ENCODE data around the gene RCOR2. TPM values are rescaled to one million over a fixed set of nuclear protein-coding genes. Genes with fewer than 3 reads are reported as not detected.
"Not testable (repeated sequence)": the region's sequence is repeated elsewhere in the genome, so short reads cannot be mapped to it uniquely, and the experiment has no call there.

RCOR2 gene
- total RNA-seq, 1 donor from 2014 or later: 0.16 TPM

DNA sequence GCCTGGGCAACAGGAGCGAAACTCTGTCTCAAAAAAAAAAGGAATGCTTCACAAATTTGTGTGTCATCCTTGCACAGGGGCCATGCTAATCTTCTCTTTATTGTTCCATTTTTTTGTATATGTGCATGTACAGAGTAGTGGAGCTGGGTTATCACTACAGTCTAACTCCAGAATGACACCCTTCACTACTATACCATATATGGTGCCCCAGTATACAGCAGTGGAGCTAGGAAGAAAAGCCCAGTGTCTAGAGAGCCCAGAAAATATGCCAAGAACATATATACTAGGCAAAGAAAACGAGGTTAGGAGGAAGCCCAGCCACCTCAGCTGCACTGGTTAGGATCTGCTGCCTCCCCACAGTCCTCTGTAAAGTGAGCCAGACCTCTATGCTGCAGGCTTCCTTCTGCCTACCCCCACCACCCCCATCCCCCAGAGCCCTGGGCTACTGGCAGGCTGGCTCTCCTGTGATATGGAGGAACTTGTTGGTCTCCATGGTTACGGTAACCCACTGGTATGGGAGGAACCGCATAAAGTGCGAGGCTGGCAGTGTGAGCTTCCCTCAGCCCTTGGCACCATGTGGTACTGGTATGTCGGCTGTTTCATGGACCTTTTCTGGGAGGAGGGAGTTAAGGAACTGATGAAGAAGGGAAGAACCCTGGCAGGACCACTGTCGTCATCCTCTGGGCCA is 34.3 kb downstream of the RCOR2 start:
- intact Hi-C loops (cut with micrococcal nuclease): no loop called here

DNA sequence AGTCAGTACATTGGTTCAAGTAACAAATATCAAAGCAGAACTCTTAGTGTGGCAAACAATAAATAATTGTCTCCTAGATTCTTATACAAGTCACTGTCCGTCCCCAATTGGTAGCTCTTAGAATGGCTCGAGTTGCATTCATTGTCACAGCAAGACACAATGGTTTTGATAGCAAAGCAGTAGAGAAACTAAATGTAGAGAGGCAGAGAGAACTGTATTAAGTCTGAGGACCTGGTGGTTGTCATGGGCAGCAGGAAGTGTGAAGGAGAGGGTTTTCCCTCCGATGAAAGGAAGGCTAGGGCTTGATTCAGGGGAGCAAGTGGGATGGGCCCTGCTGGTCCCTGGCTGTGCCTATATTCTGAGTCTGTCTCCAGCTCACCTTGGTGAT is 36.6 kb downstream of the RCOR2 start:
- intact Hi-C loops (cut with micrococcal nuclease): loop anchor here (1.0 kb wide), 1 partner anchor 14 kb away; no protein-coding TSS in a partner anchor

DNA sequence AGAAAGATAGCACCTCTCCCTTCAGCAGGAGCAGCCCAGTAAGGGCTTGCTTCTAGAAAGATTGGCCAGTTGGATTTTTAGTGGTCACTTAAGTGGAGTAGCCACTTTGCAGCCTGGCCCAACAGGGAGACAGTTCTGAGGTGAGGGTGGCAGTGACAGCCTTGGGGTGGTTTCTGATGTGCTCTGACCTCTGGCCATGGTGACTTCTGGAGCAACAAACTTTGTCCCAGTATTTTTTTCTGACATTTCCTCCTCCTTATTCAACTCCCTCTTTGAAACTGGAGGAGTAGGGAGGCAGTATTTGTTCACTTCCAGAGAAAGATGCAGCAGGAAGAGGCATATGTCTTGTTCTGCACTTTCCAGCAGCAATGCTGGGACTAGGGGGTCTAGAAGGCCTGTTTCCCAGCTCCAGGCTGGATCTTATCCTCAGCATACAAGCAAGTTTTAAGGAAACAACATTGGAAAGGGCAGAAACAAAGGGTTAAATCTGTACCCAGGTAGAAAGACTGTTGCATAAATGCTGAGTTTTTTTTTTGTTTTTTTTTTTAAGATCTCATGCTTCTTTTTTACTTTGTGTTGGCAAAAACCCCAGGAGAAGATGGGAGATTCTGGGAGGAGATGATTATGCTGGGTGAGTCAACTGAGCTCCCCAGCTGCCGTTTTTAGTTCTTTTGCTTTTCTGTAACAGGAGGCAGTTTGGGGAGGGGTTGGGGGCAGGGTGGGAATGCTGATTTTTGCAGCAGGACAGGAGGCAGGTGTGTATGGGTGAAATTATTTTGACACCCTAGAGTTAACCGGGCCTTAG is 37.2 kb downstream of the RCOR2 start:
- intact Hi-C loops (cut with micrococcal nuclease): loop anchor here (1.0 kb wide), 1 partner anchor 13 kb away; no protein-coding TSS in a partner anchor

DNA sequence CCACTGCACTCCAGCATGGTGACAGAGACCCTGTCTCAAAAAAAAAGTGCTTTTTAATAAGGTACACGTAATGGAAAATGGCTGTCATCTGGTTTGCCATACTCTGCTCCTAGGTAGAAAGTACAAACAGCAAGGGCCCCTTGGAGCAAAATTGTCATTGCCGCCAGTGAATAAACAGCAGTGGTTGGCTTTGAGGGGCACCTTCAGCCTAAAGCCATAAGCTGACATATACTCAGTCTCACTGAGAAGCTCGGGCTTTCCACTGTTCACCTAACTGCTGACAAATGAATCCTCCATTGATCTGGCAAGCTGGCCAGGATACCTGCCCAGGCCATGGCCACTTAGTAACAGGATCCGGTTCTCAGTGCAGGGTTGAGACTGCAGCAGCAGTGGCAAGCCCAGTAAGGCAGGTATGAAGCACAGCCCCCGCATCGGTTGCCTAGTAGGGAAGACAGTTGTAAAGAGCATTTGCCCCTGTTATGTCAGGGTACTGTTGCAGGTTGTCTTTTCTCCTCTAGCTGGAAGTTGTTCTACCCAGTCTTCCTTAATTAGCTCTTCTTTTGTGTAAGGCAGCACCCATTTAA is 39.2 kb downstream of the RCOR2 start:
- intact Hi-C loops (cut with micrococcal nuclease): no loop called here

DNA sequence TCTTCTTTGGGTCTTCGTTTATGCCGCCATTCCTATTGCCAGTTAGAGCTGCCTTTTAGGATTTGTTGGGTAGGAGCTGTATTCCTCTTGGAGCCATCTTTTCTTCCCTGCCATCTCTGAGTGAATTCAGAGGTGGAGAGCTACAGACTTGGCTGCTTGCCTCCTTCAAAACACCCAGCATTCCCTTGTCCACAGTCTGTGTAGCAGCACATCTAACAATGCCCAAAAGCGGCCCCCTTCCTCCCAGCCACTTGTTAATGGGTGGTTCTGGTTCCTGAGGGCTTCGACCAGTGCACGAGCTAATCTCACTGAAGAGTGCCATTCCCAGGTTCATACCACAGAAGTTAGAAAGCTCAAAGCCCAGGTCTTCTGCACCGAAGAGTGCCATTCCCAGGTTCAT is 40.3 kb downstream of the RCOR2 start:
- intact Hi-C loops (cut with micrococcal nuclease): no loop called here

DNA sequence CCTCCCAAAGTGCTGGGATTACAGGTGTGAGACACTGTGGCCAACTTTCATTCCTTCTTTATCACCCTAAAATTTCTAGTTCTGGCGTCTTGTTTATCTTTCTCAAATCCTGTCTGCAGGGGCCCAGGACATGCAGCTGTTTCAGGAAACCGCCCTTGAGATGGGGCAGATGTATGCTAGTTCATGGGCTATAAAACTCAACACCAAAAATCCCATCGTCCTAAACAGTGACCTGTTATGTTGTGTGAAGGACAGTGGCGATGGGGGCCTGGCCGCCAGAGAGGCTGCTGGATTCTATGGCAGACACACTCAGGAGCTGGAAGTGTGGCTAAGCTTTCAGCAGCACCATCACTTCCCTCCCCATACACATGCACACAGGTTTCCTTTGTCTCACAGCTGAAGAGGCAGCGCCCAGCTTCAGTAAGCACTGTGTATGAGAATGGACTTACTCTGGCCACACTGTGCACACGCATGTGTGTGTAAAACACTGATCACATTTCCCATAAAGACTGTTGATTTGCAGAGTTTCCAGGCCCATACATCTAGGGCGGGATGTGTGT is 41.4 kb downstream of the RCOR2 start:
- intact Hi-C loops (cut with micrococcal nuclease): no loop called here

DNA sequence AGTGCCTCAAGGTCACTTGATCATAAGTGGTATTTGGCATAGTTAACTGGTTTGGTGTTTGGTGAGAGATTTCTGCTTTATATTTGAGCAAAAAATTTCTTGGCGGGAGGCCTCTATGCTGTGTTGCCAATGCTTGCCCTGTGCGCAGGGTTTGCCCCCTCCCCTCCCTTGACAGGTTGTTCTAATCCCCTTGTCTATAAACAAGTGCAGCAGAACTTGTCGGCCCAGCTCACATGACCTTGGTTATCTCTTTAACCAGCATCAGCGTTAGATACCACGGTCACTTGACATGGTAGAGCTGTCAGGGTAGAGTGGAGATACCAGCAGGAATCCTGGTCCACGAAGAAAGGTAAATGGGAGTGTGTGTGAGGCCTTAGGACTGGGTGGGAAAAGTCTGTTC is 42.5 kb downstream of the RCOR2 start:
- intact Hi-C loops (cut with micrococcal nuclease): no loop called here

DNA sequence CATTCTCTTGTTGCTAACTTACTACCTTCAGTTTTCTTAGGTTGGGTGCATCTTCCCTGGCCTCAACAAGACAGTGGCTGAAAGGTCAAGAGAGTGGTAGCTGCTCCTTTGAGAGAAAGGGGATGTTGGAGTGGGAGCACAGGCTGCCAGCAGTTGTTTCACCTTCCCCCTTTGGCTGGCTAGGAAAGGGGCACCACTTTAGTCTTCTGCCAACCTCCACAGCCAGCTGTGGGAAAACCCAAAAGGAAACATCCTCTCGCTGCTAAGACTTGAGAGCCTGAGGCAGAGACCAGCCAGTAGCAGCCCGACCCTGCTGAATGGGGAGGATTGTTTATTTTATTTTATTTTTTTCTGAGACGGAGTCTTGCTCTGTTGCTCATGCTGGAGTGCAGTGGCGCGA is 43.7 kb downstream of the RCOR2 start:
- intact Hi-C loops (cut with micrococcal nuclease): loop anchor here (2.0 kb wide), 1 partner anchor 13 kb away; no protein-coding TSS in a partner anchor

DNA sequence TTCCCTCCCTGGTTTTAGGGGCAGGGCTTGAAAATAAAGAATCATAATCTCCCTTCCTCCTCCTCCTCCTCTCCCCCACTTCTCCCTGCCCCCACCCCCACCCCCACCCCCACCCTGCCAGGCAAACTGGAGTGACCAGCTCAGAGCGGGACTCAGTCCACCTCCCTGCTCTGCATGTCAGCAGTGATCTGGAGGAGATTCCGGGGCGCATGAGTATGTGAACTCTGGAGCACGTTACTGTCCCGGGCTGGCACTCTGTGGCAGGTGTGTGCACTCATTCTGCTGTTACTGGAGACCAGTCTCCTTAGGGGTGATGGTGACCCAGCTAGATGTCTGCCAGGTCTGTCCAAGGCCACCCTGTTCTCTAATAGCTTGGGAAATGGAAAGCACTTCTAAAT is 44.2 kb downstream of the RCOR2 start:
- intact Hi-C loops (cut with micrococcal nuclease): loop anchor here (2.0 kb wide), 1 partner anchor 14 kb away; no protein-coding TSS in a partner anchor

DNA sequence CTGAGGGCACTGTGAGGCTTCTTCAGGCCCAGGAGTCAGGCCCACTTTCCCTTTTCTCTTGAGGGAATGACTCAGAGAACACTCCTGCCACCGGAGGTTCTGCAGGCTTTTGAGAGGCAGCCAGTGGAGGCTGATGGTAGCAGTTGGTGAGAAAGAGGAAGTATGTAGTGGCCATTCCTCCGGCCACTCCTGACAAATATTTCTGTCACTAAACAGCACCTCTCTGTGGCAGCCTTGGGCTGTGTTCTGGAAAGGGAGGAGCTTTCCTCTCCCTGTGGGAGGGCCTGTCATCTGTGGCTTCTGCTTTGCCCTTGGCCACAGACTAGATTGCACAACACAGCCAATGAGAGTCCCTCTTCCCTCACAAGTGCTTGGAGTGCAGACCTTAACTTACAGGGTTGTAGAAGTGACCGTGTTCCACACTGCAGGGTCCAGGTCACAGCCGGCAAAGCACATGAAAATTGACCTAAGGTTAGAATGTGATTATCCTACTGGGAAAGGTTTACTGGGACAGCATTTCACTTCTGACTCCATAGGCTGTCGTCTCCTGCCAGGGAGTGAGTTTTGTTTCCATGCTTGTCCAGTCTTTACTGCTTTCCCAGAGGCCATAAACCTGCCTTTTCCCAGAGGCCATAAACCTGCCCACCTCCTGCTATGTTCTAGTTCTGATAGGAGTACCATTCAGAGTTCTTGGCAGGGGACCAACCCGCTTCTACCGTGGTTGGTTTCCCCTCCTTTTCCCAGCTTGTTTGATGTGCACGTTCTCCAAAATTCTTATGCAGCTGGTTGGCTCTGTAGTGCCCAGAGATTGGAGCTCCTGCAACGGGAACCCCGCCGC is 44.8 kb downstream of the RCOR2 start:
- intact Hi-C loops (cut with micrococcal nuclease): loop anchor here (2.0 kb wide), 1 partner anchor 15 kb away; no protein-coding TSS in a partner anchor

DNA sequence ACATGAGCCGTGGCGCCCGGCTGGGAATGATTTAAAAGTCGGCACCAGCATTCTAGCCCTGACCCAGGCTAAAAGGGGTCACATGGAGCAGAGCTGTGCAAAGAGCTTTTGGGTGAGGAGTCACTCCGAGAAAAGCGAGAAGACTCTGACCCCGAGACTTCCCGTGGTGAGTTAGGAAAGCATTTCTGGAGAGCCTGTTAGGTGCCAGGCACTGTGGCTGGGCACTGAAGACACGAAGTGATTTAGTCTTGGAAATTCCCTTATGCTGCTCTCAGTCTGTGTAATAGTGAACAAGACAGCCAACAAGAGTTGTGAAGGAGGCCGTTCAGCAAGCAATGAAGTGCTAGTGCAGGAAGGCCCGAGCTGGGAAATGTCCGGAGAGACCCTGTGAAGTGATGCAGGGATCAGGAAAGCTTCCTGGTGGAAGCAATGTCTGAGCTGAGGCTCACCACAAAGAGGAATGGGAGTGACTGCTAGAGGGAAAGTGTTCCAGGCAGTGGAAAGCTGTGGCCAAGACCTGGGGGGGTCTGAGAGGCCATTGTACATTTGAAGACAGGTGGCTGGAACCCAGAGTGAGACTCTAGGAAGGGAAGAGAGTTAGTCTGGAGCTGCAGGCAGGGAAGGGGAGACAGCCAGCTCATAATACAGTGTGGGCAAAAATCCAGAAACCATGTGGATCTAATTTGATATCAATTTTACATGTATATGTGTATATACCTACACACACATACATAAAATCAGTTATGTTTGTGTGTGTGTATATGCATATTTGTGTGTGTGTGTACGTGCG is 46.4 kb downstream of the RCOR2 start:
- intact Hi-C loops (cut with micrococcal nuclease): no loop called here

DNA sequence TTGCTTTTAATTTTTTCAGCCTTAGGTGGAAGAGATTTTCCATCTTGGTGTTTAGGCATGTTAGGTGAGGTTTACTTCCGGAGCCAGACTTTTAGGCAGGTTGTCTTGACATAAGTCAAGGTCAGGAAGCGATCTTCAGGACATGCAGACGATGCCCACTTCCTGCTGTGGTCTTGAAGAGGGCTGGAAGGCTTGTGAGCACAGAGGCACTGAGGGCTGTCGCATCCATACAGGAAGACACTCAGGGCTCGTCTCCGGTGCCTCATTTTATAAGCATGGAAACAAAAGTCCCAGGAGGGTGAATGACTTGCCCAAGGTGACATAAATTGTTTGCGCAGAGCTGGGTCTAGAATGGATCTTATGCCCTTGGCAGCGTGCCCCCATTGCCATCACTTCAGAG is 47.3 kb downstream of the RCOR2 start:
- intact Hi-C loops (cut with micrococcal nuclease): no loop called here

DNA sequence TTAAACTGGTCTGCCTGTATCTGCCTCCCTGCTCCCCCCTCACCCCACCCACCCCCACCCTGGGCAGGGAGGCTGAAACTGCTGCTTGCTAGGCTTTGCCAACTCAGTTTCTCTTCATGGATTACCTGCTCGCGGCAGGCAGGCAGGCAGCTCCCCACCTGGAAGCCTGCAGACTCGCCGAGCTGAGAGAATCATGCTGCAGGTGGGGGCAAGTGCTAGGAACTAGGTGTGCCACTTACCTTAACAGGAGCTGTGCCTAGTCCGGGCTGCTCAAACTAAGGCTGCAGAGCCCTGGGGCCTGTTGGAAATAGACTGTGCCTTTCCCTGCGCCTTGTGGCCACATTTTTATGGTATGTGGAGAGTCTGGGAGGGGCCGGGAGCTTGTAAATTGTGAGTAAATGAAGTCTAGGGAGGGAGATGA is 47.8 kb downstream of the RCOR2 start:
- intact Hi-C loops (cut with micrococcal nuclease): no loop called here

DNA sequence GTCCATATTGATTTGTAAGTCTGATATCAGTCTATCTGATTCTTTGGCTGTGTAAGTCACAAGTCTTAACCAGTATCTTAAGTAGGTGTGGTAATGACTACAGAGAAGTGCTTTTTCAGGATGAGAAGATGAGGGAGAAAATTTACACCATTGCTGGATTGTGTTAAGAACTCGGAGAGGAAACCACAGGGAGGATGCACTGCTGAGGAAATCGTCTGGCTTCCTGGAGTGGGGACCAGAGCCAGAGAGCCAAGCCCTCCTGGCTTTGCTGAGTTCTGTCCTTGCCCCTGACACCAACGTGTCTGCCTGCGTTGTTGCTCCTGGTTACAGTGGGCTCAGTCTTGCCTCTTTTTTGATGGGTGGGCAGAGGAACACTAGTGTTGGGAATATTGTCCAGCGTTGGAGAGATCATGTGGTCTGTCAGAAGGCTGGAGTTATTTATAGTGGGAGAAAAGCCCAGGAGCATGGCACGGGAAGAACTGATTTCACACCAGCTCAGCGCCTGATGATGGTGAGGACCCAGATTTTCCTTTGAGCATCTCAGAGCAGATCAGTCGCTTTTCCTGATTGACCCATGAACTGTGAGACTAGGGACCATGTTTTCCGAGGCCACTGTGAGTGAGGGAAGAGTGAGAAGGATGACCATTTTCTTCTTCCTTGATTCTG is 48.4 kb downstream of the RCOR2 start:
- intact Hi-C loops (cut with micrococcal nuclease): no loop called here

DNA sequence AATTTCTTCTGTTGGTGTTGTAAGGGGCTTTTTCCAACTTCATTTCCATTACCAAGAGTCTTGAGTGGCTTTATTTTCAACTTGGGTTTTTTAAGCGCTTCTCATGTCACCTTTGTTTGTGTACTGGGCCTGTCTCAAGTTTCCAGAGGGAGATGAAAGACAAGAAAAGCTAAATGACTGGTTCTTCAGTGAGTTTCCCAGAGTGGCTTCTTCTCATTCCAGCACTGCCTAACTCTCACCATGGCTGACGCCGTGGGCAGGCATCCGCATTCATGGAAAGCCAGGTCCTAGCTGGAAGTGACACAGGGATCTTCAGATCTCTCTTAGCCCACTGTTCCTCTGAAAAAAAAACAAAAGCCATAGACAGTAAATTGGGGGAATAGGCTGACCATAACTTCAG is 49.5 kb downstream of the RCOR2 start:
- intact Hi-C loops (cut with micrococcal nuclease): loop anchor here (2.0 kb wide), 1 partner anchor 17 kb away; no protein-coding TSS in a partner anchor

DNA sequence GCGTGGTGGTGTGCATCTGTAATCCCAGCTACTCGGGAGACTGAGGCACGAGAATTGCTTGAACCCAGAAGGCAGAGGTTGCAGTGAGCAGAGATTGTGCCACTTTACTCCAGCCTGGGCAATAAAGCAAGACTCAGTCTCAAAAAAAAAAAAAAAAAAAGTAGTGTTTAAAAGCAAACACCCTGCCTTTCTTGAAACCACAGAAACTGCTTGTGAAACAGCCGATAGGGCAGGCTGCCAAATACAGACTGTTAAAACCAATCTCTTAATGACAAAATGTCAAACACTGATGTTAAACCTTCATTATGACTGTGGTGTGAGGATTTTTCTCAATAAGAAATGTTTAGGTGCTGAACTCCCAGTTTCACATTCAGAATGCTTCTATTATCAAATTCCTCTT is 50.8 kb downstream of the RCOR2 start:
- intact Hi-C loops (cut with micrococcal nuclease): loop anchor here (1.0 to 2.0 kb wide), 3 partner anchors 14 to 28 kb away; no protein-coding TSS in a partner anchor

DNA sequence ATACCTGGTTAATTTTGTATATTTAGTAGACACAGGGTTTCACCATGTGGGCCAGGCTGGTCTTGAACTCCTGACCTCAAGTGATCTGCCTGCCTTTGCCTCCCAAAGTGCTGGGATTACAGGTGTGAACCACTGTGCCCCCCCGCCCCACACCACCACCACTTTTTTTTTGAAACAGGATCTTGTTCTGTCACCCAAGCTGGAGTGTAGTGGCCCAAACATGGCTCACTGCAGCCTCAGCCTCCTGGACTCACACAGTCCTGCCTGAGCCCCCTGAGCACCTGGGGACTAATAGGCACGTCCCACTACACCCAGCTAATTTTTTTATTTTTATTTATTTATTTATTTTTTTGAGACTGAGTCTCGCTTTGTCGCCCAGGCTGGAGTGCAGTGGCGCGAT is 53.3 kb downstream of the RCOR2 start:
- intact Hi-C loops (cut with micrococcal nuclease): not testable (repeated sequence)

DNA sequence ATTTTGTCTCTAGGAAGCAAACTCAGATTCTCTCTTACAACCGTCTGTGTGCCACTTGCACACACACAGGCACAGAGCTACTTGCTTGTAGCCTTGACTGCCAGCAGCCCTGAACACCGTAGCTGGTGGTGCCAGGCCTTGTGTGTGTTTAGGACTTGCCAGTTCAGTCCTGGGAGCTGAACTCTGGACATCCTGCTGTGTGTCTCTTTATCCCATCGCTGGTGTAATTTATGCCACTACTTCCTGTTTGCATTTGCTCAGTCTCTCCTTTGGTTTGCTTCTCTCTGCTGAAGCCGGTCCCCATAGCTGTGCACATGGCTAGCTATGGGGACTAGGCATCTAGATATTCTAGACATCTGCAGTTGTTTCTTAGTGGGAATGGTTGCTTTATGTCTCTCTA is 54.0 kb downstream of the RCOR2 start:
- intact Hi-C loops (cut with micrococcal nuclease): no loop called here
